GM12878 (cell line): ENCODE data around the gene HIVEP2. TPM values are rescaled to one million over a fixed set of nuclear protein-coding genes. Genes with fewer than 3 reads are reported as not detected.

Source experiments
- BCL3 ChIP-seq: IDR thresholded peaks from 2 replicates; pipeline ENCODE4 v1.6.1; 2011; ENCODE audit warnings: borderline replicate concordance, low read depth, mild to moderate bottlenecking, moderate library complexity, low read length; ENCODE audit not compliant: insufficient read depth, poor library complexity, severe bottlenecking
- CREM ChIP-seq: IDR thresholded peaks from 2 replicates; pipeline ENCODE4 v1.6.1; 2014; ENCODE audit warnings: antibody characterized with exemption, low read depth
- EGR1 ChIP-seq, 2 experiments: IDR thresholded peaks; 1 replicate in 1 of 2; 2 replicates in 1 of 2; pipeline ENCODE4 v1.6.1; 2011 to 2012; ENCODE audit warnings: low read depth in 2 of 2, low read length in 2 of 2, borderline replicate concordance in 1 of 2, mild to moderate bottlenecking in 1 of 2, moderate library complexity in 1 of 2
- FOXM1 ChIP-seq: IDR thresholded peaks from 2 replicates; pipeline ENCODE4 v1.6.1; 2012; ENCODE audit warnings: low read depth, mild to moderate bottlenecking, inconsistent platforms, low read length, moderate library complexity
- IRF5 ChIP-seq: fragments of 450-650 bp; IDR thresholded peaks from 2 replicates; pipeline ENCODE4 v1.6.1; 2017; ENCODE audit warnings: borderline replicate concordance
- NR2F1 ChIP-seq: fragments of 450-650 bp; conservative IDR thresholded peaks from 2 replicates; pipeline ENCODE4 v1.6.1; 2017; ENCODE audit warnings: mild to moderate bottlenecking
- PAX5 ChIP-seq: IDR thresholded peaks from 2 replicates; pipeline ENCODE4 v1.6.1; 2011; ENCODE audit warnings: low read depth, low read length, borderline replicate concordance
- PML ChIP-seq: IDR thresholded peaks from 2 replicates; pipeline ENCODE4 v1.6.1; 2012; ENCODE audit warnings: low read length, inconsistent platforms
- PRDM15 ChIP-seq: fragments of 450-650 bp; formaldehyde crosslinking; IDR thresholded peaks from 2 replicates; pipeline ENCODE4 v1.4.0; 2020; ENCODE audit warnings: mild to moderate bottlenecking, moderate library complexity
- RAD21 ChIP-seq: IDR thresholded peaks from 2 replicates; pipeline ENCODE4 v1.6.1; 2011; ENCODE audit warnings: mild to moderate bottlenecking, low read depth, low read length, moderate library complexity; ENCODE audit not compliant: insufficient read depth
- RUNX3 ChIP-seq: IDR thresholded peaks from 2 replicates; pipeline ENCODE4 v1.6.1; 2012; ENCODE audit warnings: low read length, inconsistent platforms
- SP1 ChIP-seq: IDR thresholded peaks from one replicate; pipeline ENCODE4 v1.6.1; 2011; ENCODE audit warnings: low read depth, low read length
- SREBF2 ChIP-seq: IDR thresholded peaks from 2 replicates; pipeline ENCODE4 v1.6.1; 2012; ENCODE audit warnings: mild to moderate bottlenecking, low read length
- TBL1XR1 ChIP-seq: IDR thresholded peaks from 2 replicates; pipeline ENCODE4 v1.6.1; 2012; ENCODE audit warnings: low read depth, low read length, improper control_type of control experiment
- TCF12 ChIP-seq: IDR thresholded peaks from 2 replicates; pipeline ENCODE4 v1.6.1; 2011; ENCODE audit warnings: low read depth, mild to moderate bottlenecking, low read length
- ZNF24 ChIP-seq: fragments of 450-650 bp; IDR thresholded peaks from 2 replicates; pipeline ENCODE4 v1.6.1; 2017; ENCODE audit warnings: antibody characterized with exemption, mild to moderate bottlenecking
- polyA plus RNA-seq, 11 experiments: library from polyadenylated mRNA; depleted of rRNA in 4 of 11; unstranded in 6 of 11; stranded (reverse) in 5 of 11; fragments of >200 nt; fragmentation: Nextera tagmentation in 4 of 11; fragmentation: Illumina TruSeq in 1 of 11; extraction: Ambion mirVana in 4 of 11; extraction: Trizol in 1 of 11; gene quantifications; 1 replicate in 1 of 11; 2 replicates in 10 of 11; pipeline versions ENCODE4 v1.2.1 to v1.2.3, GENCODE V29; 2011 to 2016; ENCODE audit warnings: inconsistent platforms in 2 of 11, missing spikeins in 2 of 11, low read depth in 1 of 11
- total RNA-seq, 4 experiments: library from RNA; depleted of rRNA in 3 of 4; stranded (reverse); fragments of >200 nt in 3 of 4; fragmentation: Illumina TruSeq in 1 of 4; extraction: Trizol in 1 of 4; gene quantifications; 2 replicates each; pipeline versions ENCODE4 v1.2.1 to v1.2.3, GENCODE V29; 2013 to 2021
- TF ChIP-seq, protein P1 (sequence below): fragments of 450-650 bp; formaldehyde crosslinking; IDR thresholded peaks from 2 replicates; pipeline ENCODE4 v1.4.0; 2022; ENCODE audit warnings: mild to moderate bottlenecking, moderate library complexity
- TF ChIP-seq, protein P2 (sequence below): fragments of 450-650 bp; IDR thresholded peaks from 2 replicates; pipeline ENCODE4 v1.6.1; 2016; ENCODE audit warnings: mild to moderate bottlenecking

The HIVEP2 gene
- total and polyA plus RNA-seq, 10 of the 15 experiments (the other 5 are each of a cell fraction or from before 2014, with no cell fraction given), result 1.2 to 15.7 (median 10.2) TPM

GRCh38 chr6:142842418-142843261 lies 102.3 kb downstream of the HIVEP2 start (continued):
- TF ChIP-seq IRF5, result no peak
- TF ChIP-seq PRDM15, result no peak
- peak; percentile 85 for TF ChIP-seq RUNX3
- TF ChIP-seq NR2F1, result peak; percentile 61; the same call in 1 of the 2 replicates
- TF ChIP-seq TBL1XR1, result peak; percentile 83; the same call in 1 of the 2 replicates
- no peak for TF ChIP-seq SREBF2
- peak; percentile 69 for TF ChIP-seq SP1
- TF ChIP-seq TCF12, result peak; percentile 90
- TF ChIP-seq RAD21, result peak; percentile 7; the same call in 1 of the 2 replicates
- peak; percentile 79 for TF ChIP-seq CREM
- peak; percentile 98 for TF ChIP-seq BCL3
- TF ChIP-seq EGR1 (IDR thresholded peaks at IDR 0.05; ENCODE audit: borderline replicate concordance in 1 of 2, low read depth in 2 of 2, low read length in 2 of 2), result no peak; a peak in 1 of 3 replicates
- peak; percentile 95 for TF ChIP-seq FOXM1
- TF ChIP-seq PML, result peak; percentile 66
- TF ChIP-seq, protein P1, sequence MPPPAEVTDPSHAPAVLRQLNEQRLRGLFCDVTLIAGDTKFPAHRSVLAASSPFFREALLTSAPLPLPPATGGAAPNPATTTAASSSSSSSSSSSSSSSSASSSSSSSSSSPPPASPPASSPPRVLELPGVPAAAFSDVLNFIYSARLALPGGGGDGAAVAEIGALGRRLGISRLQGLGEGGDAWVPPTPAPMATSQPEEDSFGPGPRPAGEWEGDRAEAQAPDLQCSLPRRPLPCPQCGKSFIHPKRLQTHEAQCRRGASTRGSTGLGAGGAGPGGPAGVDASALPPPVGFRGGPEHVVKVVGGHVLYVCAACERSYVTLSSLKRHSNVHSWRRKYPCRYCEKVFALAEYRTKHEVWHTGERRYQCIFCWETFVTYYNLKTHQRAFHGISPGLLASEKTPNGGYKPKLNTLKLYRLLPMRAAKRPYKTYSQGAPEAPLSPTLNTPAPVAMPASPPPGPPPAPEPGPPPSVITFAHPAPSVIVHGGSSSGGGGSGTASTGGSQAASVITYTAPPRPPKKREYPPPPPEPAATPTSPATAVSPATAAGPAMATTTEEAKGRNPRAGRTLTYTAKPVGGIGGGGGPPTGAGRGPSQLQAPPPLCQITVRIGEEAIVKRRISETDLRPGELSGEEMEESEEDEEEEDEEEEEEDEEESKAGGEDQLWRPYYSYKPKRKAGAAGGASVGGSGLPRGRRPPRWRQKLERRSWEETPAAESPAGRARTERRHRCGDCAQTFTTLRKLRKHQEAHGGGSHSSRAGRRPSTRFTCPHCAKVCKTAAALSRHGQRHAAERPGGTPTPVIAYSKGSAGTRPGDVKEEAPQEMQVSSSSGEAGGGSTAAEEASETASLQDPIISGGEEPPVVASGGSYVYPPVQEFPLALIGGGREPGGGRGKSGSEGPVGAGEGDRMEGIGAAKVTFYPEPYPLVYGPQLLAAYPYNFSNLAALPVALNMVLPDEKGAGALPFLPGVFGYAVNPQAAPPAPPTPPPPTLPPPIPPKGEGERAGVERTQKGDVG, result no peak
- TF ChIP-seq PAX5, result peak; percentile 81
- TF ChIP-seq, protein P2, sequence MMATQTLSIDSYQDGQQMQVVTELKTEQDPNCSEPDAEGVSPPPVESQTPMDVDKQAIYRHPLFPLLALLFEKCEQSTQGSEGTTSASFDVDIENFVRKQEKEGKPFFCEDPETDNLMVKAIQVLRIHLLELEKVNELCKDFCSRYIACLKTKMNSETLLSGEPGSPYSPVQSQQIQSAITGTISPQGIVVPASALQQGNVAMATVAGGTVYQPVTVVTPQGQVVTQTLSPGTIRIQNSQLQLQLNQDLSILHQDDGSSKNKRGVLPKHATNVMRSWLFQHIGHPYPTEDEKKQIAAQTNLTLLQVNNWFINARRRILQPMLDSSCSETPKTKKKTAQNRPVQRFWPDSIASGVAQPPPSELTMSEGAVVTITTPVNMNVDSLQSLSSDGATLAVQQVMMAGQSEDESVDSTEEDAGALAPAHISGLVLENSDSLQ, result peak; percentile 3; the same call in 1 of the 2 replicates
- peak; percentile 71 for TF ChIP-seq ZNF24
